RPMI8226 (cell line): ENCODE data around the gene SPPL2A.
A peak's percentile ranks its signal among the peaks of the same experiment; 100 is the strongest.

ENCODE experiments used
- DNase-seq: peaks from one replicate; pipeline ENCODE4 v3.0.0-alpha.2; 2015

The SPPL2A gene

GRCh38 chr15:50767332-50767861, 1.9 kb upstream of the SPPL2A start:
- DNase-seq: no peak

- DNase-seq: peak; percentile 73
These were observed 878 bp downstream of the SPPL2A start for GRCh38 chr15:50764461-50765194.

GRCh38 chr15:50758712-50759205, 6.7 kb downstream of the SPPL2A start:
- no peak for DNase-seq

- no peak for DNase-seq
These were observed 12.0 kb downstream of the SPPL2A start for GRCh38 chr15:50753463-50753862.

GRCh38 chr15:50751394-50751793, 14.1 kb downstream of the SPPL2A start:
- DNase-seq: no peak

- DNase-seq: no peak
These were observed 15.2 kb downstream of the SPPL2A start for GRCh38 chr15:50750227-50750705.

GRCh38 chr15:50747523-50747922, 18.0 kb downstream of the SPPL2A start:
- DNase-seq: no peak

- no peak for DNase-seq
These were observed 20.9 kb downstream of the SPPL2A start for GRCh38 chr15:50744601-50745000.

- no peak for DNase-seq
These were observed 24.6 kb downstream of the SPPL2A start for GRCh38 chr15:50740955-50741354.

GRCh38 chr15:50736823-50737222, 28.7 kb downstream of the SPPL2A start:
- no peak for DNase-seq

- no peak for DNase-seq
These were observed 30.4 kb downstream of the SPPL2A start for GRCh38 chr15:50735156-50735555.

GRCh38 chr15:50726315-50726714, 39.2 kb downstream of the SPPL2A start:
- no peak for DNase-seq

GRCh38 chr15:50718700-50719125, 46.8 kb downstream of the SPPL2A start:
- no peak for DNase-seq

GRCh38 chr15:50712018-50712417, 53.5 kb downstream of the SPPL2A start:
- DNase-seq: no peak

- DNase-seq: no peak
These were observed 54.9 kb downstream of the SPPL2A start for GRCh38 chr15:50710585-50710984.

- DNase-seq: no peak
These were observed 57.6 kb downstream of the SPPL2A start for GRCh38 chr15:50707878-50708427.

- DNase-seq: no peak
These were observed 62.7 kb downstream of the SPPL2A start for GRCh38 chr15:50702762-50703334.

GRCh38 chr15:50698101-50698500, 67.4 kb downstream of the SPPL2A start:
- DNase-seq: no peak

- no peak for DNase-seq
These were observed 68.3 kb downstream of the SPPL2A start for GRCh38 chr15:50697109-50697797.

GRCh38 chr15:50694634-50695165, 70.8 kb downstream of the SPPL2A start:
- peak; percentile 11 for DNase-seq

GRCh38 chr15:50687302-50687902, 78.1 kb downstream of the SPPL2A start:
- DNase-seq: no peak
